Upper lobe of left lung (tissue), 6 donors: ENCODE data around the gene LRP1B. TPM values are rescaled to one million over a fixed set of nuclear protein-coding genes. Genes with fewer than 3 reads are reported as not detected.

Experiments
- ATAC-seq, 2 donors: fragments of 200-7000 bp; cut with Tn5 transposase; one replicate each; pipeline ENCODE4 v1.9.1; 2022; ENCODE audit warnings: mild to moderate bottlenecking in 2 of 2, moderate library complexity in 2 of 2; ENCODE audit not compliant: low FRiP score in 2 of 2
- DNase-seq, 2 donors: peaks; one replicate each; pipeline ENCODE4 v3.0.0-alpha.2; 2019 to 2020
- H3K27ac ChIP-seq, 4 donors: fragments of 200-600 bp; sonication (generic); one replicate each; pipeline ENCODE4 v1.5.1; 2016 to 2019
- H3K27me3 ChIP-seq, 4 donors: fragments of 200-600 bp; sonication (generic); one replicate each; pipeline ENCODE4 v1.5.1; 2017 to 2019
- H3K36me3 ChIP-seq, 4 donors: fragments of 200-600 bp; sonication (generic); one replicate each; pipeline ENCODE4 v1.5.1; 2016 to 2019
- H3K4me1 ChIP-seq, 4 donors: fragments of 200-600 bp; sonication (generic); one replicate each; pipeline ENCODE4 v1.5.1; 2018 to 2019
- H3K4me3 ChIP-seq, 4 donors: fragments of 200-600 bp; sonication (generic); one replicate each; pipeline ENCODE4 v1.5.1; 2017 to 2019; ENCODE audit warnings: mild to moderate bottlenecking in 2 of 4, moderate library complexity in 1 of 4
- H3K9me3 ChIP-seq, 4 donors: fragments of 200-600 bp; sonication (generic); one replicate each; pipeline ENCODE4 v1.5.1; 2018 to 2019
- CTCF ChIP-seq, 6 experiments: fragments of 450-650 bp in 4 of 6; fragments of 200-600 bp in 2 of 6; sonication (generic) in 2 of 6; IDR thresholded peaks; one replicate each; pipeline ENCODE4 v1.5.1; 2016 to 2019; ENCODE audit warnings: antibody characterized with exemption in 6 of 6
- EP300 ChIP-seq, 4 donors: sonication (generic); formaldehyde crosslinking; IDR thresholded peaks; one replicate each; pipeline ENCODE4 v1.5.1; 2017; ENCODE audit warnings: antibody characterized with exemption in 4 of 4, control low read depth in 2 of 4
- POLR2A ChIP-seq, 4 donors: fragments of 450-650 bp; IDR thresholded peaks; one replicate each; pipeline ENCODE4 v1.5.1; 2016 to 2017; ENCODE audit warnings: antibody characterized with exemption in 4 of 4, mild to moderate bottlenecking in 2 of 4
- POLR2AphosphoS5 ChIP-seq, 2 donors: sonication (generic); formaldehyde crosslinking; IDR thresholded peaks; one replicate each; pipeline ENCODE4 v1.5.1; 2017; ENCODE audit warnings: antibody characterized with exemption in 2 of 2
- WGBS, 2 donors: methylation state at CpG; one replicate each; pipeline ENCODE4 v1.1.5; 2017 to 2018; 5-methylcytosine and 5-hydroxymethylcytosine counted together
- total RNA-seq, 6 donors: library from RNA; depleted of rRNA in 4 of 6; stranded (reverse); fragments of >200 nt in 4 of 6; gene quantifications; one replicate each; pipeline versions ENCODE4 v1.1.0 to v1.2.1, GENCODE V29; 2016 to 2021
- donor health status: DM: no; HTN: no; CAD: no; lungs with moderate emphysema.
- donor health status: DM: no; HTN: yes; CAD: no; lungs with severe emphysema.

The LRP1B gene
- total RNA-seq, 6 donors from 2014 or later, result under 0.01 to 0.46 (median 0.11) TPM

- DNase-seq, result no peak
- no peak for ATAC-seq
- no peak overlapping the region for H3K4me3 ChIP-seq
- 84 to 87% methylated on average over 1 of the region's 1 CpG for WGBS, 2 donors
- no peaks in the 10 kb centered on the region for H3K4me1 ChIP-seq
- no peaks in the 10 kb centered on the region for H3K36me3 ChIP-seq
- no peaks in the 10 kb centered on the region for H3K9me3 ChIP-seq
- no peaks in the 10 kb centered on the region for H3K27me3 ChIP-seq
- TF ChIP-seq EP300 (IDR thresholded peaks at IDR 0.05) (no peak), POLR2A (IDR thresholded peaks at IDR 0.05) (no peak), CTCF (IDR thresholded peaks at IDR 0.05) (no peak), POLR2AphosphoS5 (IDR thresholded peaks at IDR 0.05) (no peak)
- H3K27ac ChIP-seq, result no peak overlapping the region
These were observed 1435.7 kb downstream of the LRP1B start for GRCh38 chr2:140695155-140695554.

GRCh38 chr2:140687825-140688224, 1443.0 kb downstream of the LRP1B start:
- no peak overlapping the region for H3K27ac ChIP-seq
- no peak for ATAC-seq
- DNase-seq, result no peak
- no peak overlapping the region for H3K4me3 ChIP-seq
- no peaks in the 10 kb centered on the region for H3K36me3 ChIP-seq
- TF ChIP-seq POLR2A (IDR thresholded peaks at IDR 0.05), result no peak
- no peaks in the 10 kb centered on the region for H3K9me3 ChIP-seq
- no peaks in the 10 kb centered on the region for H3K27me3 ChIP-seq
- H3K4me1 ChIP-seq, result no peaks in the 10 kb centered on the region

GRCh38 chr2:140683658-140684057, 1447.2 kb downstream of the LRP1B start:
- no peak overlapping the region for H3K27ac ChIP-seq
- 86 to 90% methylated on average over 13 to 18 of the region's 18 CpGs for WGBS, 2 donors
- no peaks in the 10 kb centered on the region for H3K4me1 ChIP-seq
- H3K27me3 ChIP-seq, result no peaks in the 10 kb centered on the region
- TF ChIP-seq POLR2A (IDR thresholded peaks at IDR 0.05), result no peak
- no peak for TF ChIP-seq CTCF (IDR thresholded peaks at IDR 0.05)
- no peak for TF ChIP-seq EP300 (IDR thresholded peaks at IDR 0.05)
- no peak for TF ChIP-seq POLR2AphosphoS5 (IDR thresholded peaks at IDR 0.05)
- H3K9me3 ChIP-seq, result no peaks in the 10 kb centered on the region
- DNase-seq, result peak in 1 of 2 donors; percentile 72
- H3K36me3 ChIP-seq, result no peaks in the 10 kb centered on the region
- peak in 1 of 2 donors; percentile 19 for ATAC-seq
- H3K4me3 ChIP-seq, result no peak overlapping the region

- Histone ChIP-seq H3K9me3 (no peaks in the 10 kb centered on the region), H3K4me1 (no peaks in the 10 kb centered on the region), H3K4me3 (no peak overlapping the region), H3K27ac (no peak overlapping the region), H3K27me3 (no peaks in the 10 kb centered on the region), H3K36me3 (no peaks in the 10 kb centered on the region)
- DNase-seq, result no peak
- TF ChIP-seq POLR2A (IDR thresholded peaks at IDR 0.05) (no peak), CTCF (IDR thresholded peaks at IDR 0.05) (no peak), EP300 (IDR thresholded peaks at IDR 0.05) (no peak), POLR2AphosphoS5 (IDR thresholded peaks at IDR 0.05) (no peak)
- ATAC-seq, result no peak
- WGBS, 2 donors, result 79 to 91% methylated on average over 1 of the region's 1 CpG
These were observed 1450.0 kb downstream of the LRP1B start for GRCh38 chr2:140680862-140681261.

GRCh38 chr2:140679752-140680151, 1451.1 kb downstream of the LRP1B start:
- DNase-seq (no peak), ATAC-seq (no peak)
- no peaks in the 10 kb centered on the region for H3K4me1 ChIP-seq
- TF ChIP-seq CTCF (IDR thresholded peaks at IDR 0.05) (no peak), EP300 (IDR thresholded peaks at IDR 0.05) (no peak), POLR2A (IDR thresholded peaks at IDR 0.05) (no peak), POLR2AphosphoS5 (IDR thresholded peaks at IDR 0.05) (no peak)
- no peaks in the 10 kb centered on the region for H3K27me3 ChIP-seq
- no peak overlapping the region for H3K4me3 ChIP-seq
- WGBS, 2 donors, result 79 to 80% methylated on average over 4 of the region's 4 CpGs
- no peaks in the 10 kb centered on the region for H3K36me3 ChIP-seq
- no peaks in the 10 kb centered on the region for H3K9me3 ChIP-seq
- H3K27ac ChIP-seq, result no peak overlapping the region
